H1 (cell line): ENCODE results near the gene PIP5K1B. TPM values are rescaled to one million over a fixed set of nuclear protein-coding genes. Genes with fewer than 3 reads are reported as not detected.

Experiments
- CTCF ChIA-PET: fragments of 300-600 bp; sonication (Branson Sonifier 250); formaldehyde crosslinking; loops from one replicate; lab custom pipeline; 2021; ENCODE audit not compliant: partially characterized antibody; lab: Charles Lee
- POLR2A ChIA-PET: fragments of 300-600 bp; sonication (Branson Sonifier 250); formaldehyde crosslinking; loops from one replicate; lab custom pipeline; 2021; ENCODE audit warnings: inconsistent platforms; ENCODE audit not compliant: partially characterized antibody; lab: Charles Lee
- DNase-seq, 2 experiments: peaks; one replicate each; pipeline versions ENCODE4 v3.0.0 to v3.0.0-alpha.2; 2010 to 2022; ENCODE audit warnings: low spot score in 2 of 2, low read depth in 1 of 2, mixed read lengths in 1 of 2
- FAIRE-seq: peaks from 2 replicates; lab custom pipeline; 2011; peaks lifted over from hg19 to GRCh38; lab: Jason Lieb, UNC
- H2AFZ ChIP-seq: 2 replicates; pipeline ENCODE4 v1.8.1; 2012; ENCODE audit warnings: low read length, inconsistent platforms
- H2AK5ac ChIP-seq: 2 replicates; pipeline ENCODE4 v1.6.1; 2013; ENCODE audit warnings: low read depth, low read length
- H2BK120ac ChIP-seq: replicated peaks from 2 replicates; pipeline ENCODE3; 2013; ENCODE audit warnings: low read depth, low read length, inconsistent platforms
- H2BK12ac ChIP-seq: 2 replicates; pipeline ENCODE4 v1.6.1; 2013; ENCODE audit warnings: low read depth, low read length
- H2BK15ac ChIP-seq: 2 replicates; pipeline ENCODE4 v1.6.1; 2013; ENCODE audit warnings: low read length
- H2BK20ac ChIP-seq: 2 replicates; pipeline ENCODE4 v1.6.1; 2013; ENCODE audit warnings: low read length
- H2BK5ac ChIP-seq: 2 replicates; pipeline ENCODE4 v1.6.1; 2013; ENCODE audit warnings: low read depth, low read length
- H3K14ac ChIP-seq: 2 replicates; pipeline ENCODE4 v1.6.1; 2013; ENCODE audit warnings: inconsistent platforms; ENCODE audit not compliant: insufficient read length
- H3K18ac ChIP-seq: 2 replicates; pipeline ENCODE4 v1.6.1; 2013; ENCODE audit warnings: low read length; ENCODE audit errors: extremely low read depth
- H3K23ac ChIP-seq: 2 replicates; pipeline ENCODE4 v1.6.1; 2013; ENCODE audit warnings: inconsistent platforms; ENCODE audit not compliant: insufficient read length
- H3K23me2 ChIP-seq: 2 replicates; pipeline ENCODE4 v1.6.1; 2013; ENCODE audit warnings: low read depth, low read length
- H3K27ac ChIP-seq: 2 replicates; pipeline ENCODE4 v1.6.1; 2011; ENCODE audit warnings: low read depth, low read length, inconsistent platforms
- H3K27me3 ChIP-seq, 4 experiments: replicated peaks in 1 of 4; 1 replicate in 1 of 4; 2 replicates in 3 of 4; pipeline versions ENCODE4 v1.6.1 to v1.8.1; 2011 to 2013; ENCODE audit warnings: low read length in 3 of 4, mild to moderate bottlenecking in 3 of 4, inconsistent platforms in 2 of 4, mixed read lengths in 2 of 4, moderate library complexity in 1 of 4; ENCODE audit not compliant: control insufficient read depth in 3 of 4, insufficient read depth in 3 of 4; ENCODE audit errors: extremely low read depth in 1 of 4
- H3K36me3 ChIP-seq, 4 experiments: 2 replicates each; pipeline versions ENCODE4 v1.6.1 to v1.8.1; 2011 to 2013; ENCODE audit warnings: mild to moderate bottlenecking in 4 of 4, low read length in 3 of 4, moderate library complexity in 2 of 4, control low read depth in 1 of 4, inconsistent platforms in 1 of 4; ENCODE audit not compliant: insufficient read depth in 4 of 4, control insufficient read depth in 2 of 4
- H3K4ac ChIP-seq: replicated peaks from 2 replicates; pipeline ENCODE3; 2013; ENCODE audit warnings: low read length, low read depth, mixed read lengths, inconsistent platforms; ENCODE audit not compliant: insufficient read length
- H3K4me1 ChIP-seq, 4 experiments: replicated peaks in 1 of 4; 1 replicate in 1 of 4; 2 replicates in 3 of 4; pipeline versions ENCODE4 v1.6.1 to v1.8.1; 2011 to 2013; ENCODE audit warnings: low read length in 3 of 4, inconsistent platforms in 2 of 4, mixed read lengths in 1 of 4; ENCODE audit not compliant: insufficient read depth in 4 of 4, control insufficient read depth in 3 of 4
- H3K4me2 ChIP-seq, 2 experiments: 2 replicates each; pipeline versions ENCODE4 v1.6.1 to v1.8.1; 2011 to 2013; ENCODE audit warnings: low read depth in 2 of 2, low read length in 2 of 2, control low read depth in 1 of 2, inconsistent platforms in 1 of 2, mild to moderate bottlenecking in 1 of 2; ENCODE audit not compliant: insufficient read depth in 1 of 2
- H3K4me3 ChIP-seq, 4 experiments: fragments of 200-600, 300-600 bp in 1 of 4; sonication (generic), shearing (Covaris generic), sonication (Bioruptor Twin) in 1 of 4; 2 replicates each; pipeline versions ENCODE4 v1.5.1 to v1.8.1; 2011 to 2016; ENCODE audit warnings: low read length in 4 of 4, low read depth in 3 of 4, control low read depth in 2 of 4, inconsistent platforms in 2 of 4, mild to moderate bottlenecking in 2 of 4, mixed read lengths in 1 of 4, moderate library complexity in 1 of 4; ENCODE audit not compliant: insufficient read depth in 2 of 4; ENCODE audit errors: extremely low read depth in 1 of 4
- H3K56ac ChIP-seq: replicated peaks from 2 replicates; pipeline ENCODE3; 2013; ENCODE audit warnings: low read depth, mild to moderate bottlenecking, mixed read lengths, low read length, inconsistent platforms; ENCODE audit not compliant: insufficient read length
- H3K79me1 ChIP-seq: 2 replicates; pipeline ENCODE4 v1.6.1; 2013; ENCODE audit warnings: low read depth, low read length, control low read depth
- H3K79me2 ChIP-seq, 2 experiments: 2 replicates each; pipeline versions ENCODE4 v1.6.1 to v1.8.1; 2012 to 2013; ENCODE audit warnings: low read length in 2 of 2, mild to moderate bottlenecking in 2 of 2, inconsistent platforms in 1 of 2; ENCODE audit not compliant: insufficient read depth in 2 of 2, control insufficient read depth in 1 of 2
- H3K9ac ChIP-seq, 4 experiments: replicated peaks in 1 of 4; 1 replicate in 1 of 4; 2 replicates in 3 of 4; pipeline versions ENCODE4 v1.6.1 to v1.8.1; 2011 to 2013; ENCODE audit warnings: low read depth in 3 of 4, low read length in 3 of 4, control low read depth in 2 of 4, mild to moderate bottlenecking in 2 of 4, moderate library complexity in 2 of 4, inconsistent platforms in 1 of 4; ENCODE audit errors: extremely low read depth in 1 of 4
- H3K9me3 ChIP-seq, 2 experiments: 2 replicates each; pipeline versions ENCODE4 v1.6.1 to v1.8.1; 2012 to 2013; ENCODE audit warnings: mild to moderate bottlenecking in 2 of 2, moderate library complexity in 2 of 2, control low read depth in 1 of 2, inconsistent platforms in 1 of 2, low read depth in 1 of 2, low read length in 1 of 2, mixed read lengths in 1 of 2; ENCODE audit not compliant: insufficient read depth in 2 of 2
- H4K20me1 ChIP-seq, 2 experiments: replicated peaks in 1 of 2; 2 replicates each; pipeline versions ENCODE3 to v1.8.1; 2011 to 2013; ENCODE audit warnings: inconsistent platforms in 2 of 2, low read length in 2 of 2, mild to moderate bottlenecking in 1 of 2; ENCODE audit not compliant: insufficient read depth in 2 of 2, control insufficient read depth in 1 of 2
- H4K5ac ChIP-seq: 2 replicates; pipeline ENCODE4 v1.6.1; 2013; ENCODE audit warnings: low read length, low read depth, mixed read lengths, inconsistent platforms; ENCODE audit not compliant: insufficient read length
- H4K8ac ChIP-seq: 2 replicates; pipeline ENCODE4 v1.8.0; 2013; ENCODE audit warnings: mild to moderate bottlenecking, moderate library complexity, low read length, inconsistent platforms; ENCODE audit not compliant: insufficient read depth; ENCODE audit errors: extremely low read depth
- H4K91ac ChIP-seq: replicated peaks from 2 replicates; pipeline ENCODE3; 2013; ENCODE audit warnings: low read length, mixed read lengths, inconsistent platforms; ENCODE audit not compliant: insufficient read length
- BCL11A ChIP-seq, 2 experiments: IDR thresholded peaks; one replicate each; pipeline ENCODE4 v1.6.1; 2011; ENCODE audit warnings: low read depth in 2 of 2, low read length in 2 of 2, mild to moderate bottlenecking in 2 of 2
- FOSL1 ChIP-seq: IDR thresholded peaks from 2 replicates; pipeline ENCODE4 v1.6.1; 2011; ENCODE audit warnings: mild to moderate bottlenecking, low read depth, low read length, moderate library complexity; ENCODE audit not compliant: insufficient read depth
- GABPA ChIP-seq: IDR thresholded peaks from 2 replicates; pipeline ENCODE4 v1.6.1; 2011; ENCODE audit warnings: mild to moderate bottlenecking, low read length, moderate library complexity, borderline replicate concordance; ENCODE audit not compliant: insufficient read depth
- GTF2F1 ChIP-seq: IDR thresholded peaks from 2 replicates; pipeline ENCODE4 v1.6.1; 2012; ENCODE audit warnings: low read depth, low read length, improper control_type of control experiment, borderline replicate concordance
- KDM4A ChIP-seq: IDR thresholded peaks from one replicate; pipeline ENCODE4 v1.7.1; 2012; ENCODE audit warnings: low read depth, mild to moderate bottlenecking, moderate library complexity, low read length, inconsistent platforms; ENCODE audit not compliant: severe bottlenecking
- NRF1 ChIP-seq: IDR thresholded peaks from 2 replicates; pipeline ENCODE4 v1.6.1; 2011; ENCODE audit warnings: mild to moderate bottlenecking, low read depth, low read length, improper control_type of control experiment
- SP2 ChIP-seq: IDR thresholded peaks from 2 replicates; pipeline ENCODE4 v1.6.1; 2012; ENCODE audit warnings: mild to moderate bottlenecking, low read length, inconsistent platforms
- TAF1 ChIP-seq: IDR thresholded peaks from 2 replicates; pipeline ENCODE4 v1.6.1; 2011; ENCODE audit warnings: mild to moderate bottlenecking, low read depth, low read length
- WGBS, 2 experiments: shearing (Covaris generic) in 1 of 2; methylation state at CpG; one replicate each; pipeline versions ENCODE4 v1.1.6 to v1.1.7; 2013 to 2015; ENCODE audit warnings: low lambda C conversion rate in 2 of 2, mixed read lengths in 2 of 2, inconsistent platforms in 1 of 2, low coverage in 1 of 2, missing lambda C conversion rate in 1 of 2; ENCODE audit not compliant: insufficient replicate concordance in 2 of 2, insufficient coverage in 1 of 2, insufficient read length in 1 of 2; ENCODE audit errors: extremely low coverage in 1 of 2, missing lambda C conversion rate in 1 of 2; 5-methylcytosine and 5-hydroxymethylcytosine counted together
- polyA plus RNA-seq, 7 experiments: library from polyadenylated mRNA; depleted of rRNA in 3 of 7; stranded (reverse) in 5 of 7; unstranded in 2 of 7; fragments of >200 nt in 5 of 7; fragments of 200-250 nt in 2 of 7; gene quantifications; 1 replicate in 5 of 7; 2 replicates in 1 of 7; 4 replicates in 1 of 7; pipeline versions ENCODE4 v1.2.1 to v1.2.3, GENCODE V29; 2011 to 2013; ENCODE audit warnings: missing spikeins in 2 of 7, mixed read lengths in 2 of 7
- total RNA-seq: library from RNA; stranded (reverse); fragmentation: NEBNext Ultra II Directional; extraction: Animal tissue kit (Norgen Biotek cat#: 25700); gene quantifications from 2 replicates; pipeline ENCODE4 v1.2.1, GENCODE V29; 2021
- TF ChIP-seq, protein P1 (sequence below): IDR thresholded peaks from 2 replicates; pipeline ENCODE4 v1.6.1; 2012; ENCODE audit warnings: low read length, inconsistent platforms
- TF ChIP-seq, protein P2 (sequence below): IDR thresholded peaks from 2 replicates; pipeline ENCODE4 v1.6.1; 2012; ENCODE audit warnings: inconsistent platforms

Gene PIP5K1B
- total and polyA plus RNA-seq, 2 of the 8 experiments (the other 6 are each of a cell fraction or from before 2014, with no cell fraction given) = 4.7 to 7.7 TPM

DNA sequence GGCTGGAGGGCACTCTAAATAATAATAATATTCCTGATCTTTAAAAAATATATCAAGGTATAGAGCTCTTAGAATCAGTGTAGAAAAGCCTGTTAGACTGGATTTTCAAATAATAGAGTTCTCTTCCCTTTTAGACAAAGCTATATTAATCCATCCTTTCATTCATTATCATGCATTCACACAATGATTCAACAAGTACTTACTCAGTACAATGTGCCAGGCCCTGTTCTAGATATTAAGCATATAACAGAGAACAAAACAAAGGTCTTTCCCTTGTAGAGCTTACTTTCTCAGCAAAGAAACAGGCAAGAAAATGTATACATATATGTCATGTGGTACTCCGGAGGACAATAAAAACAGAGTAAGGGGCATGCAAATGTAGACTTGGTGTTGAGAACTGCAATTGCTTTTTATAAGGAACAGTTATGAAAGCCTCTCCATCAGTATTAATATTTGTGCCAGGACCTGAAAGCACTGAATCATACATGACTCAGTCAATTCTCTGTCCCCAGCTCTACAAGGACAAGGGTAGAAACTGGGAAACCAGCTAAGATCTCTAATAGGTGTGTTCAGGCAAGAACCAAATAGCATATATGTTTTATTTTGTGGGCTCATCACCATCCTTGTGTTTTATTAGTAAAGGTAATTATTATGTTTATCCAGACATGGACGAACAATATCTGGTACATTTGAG, 72.2 kb downstream of the PIP5K1B start:
- ChIA-PET CTCF (interaction anchor here (0.6 to 1.0 kb wide), 2 partner anchors 91 to 177 kb away, joined by 3 read pairs; no protein-coding TSS in a partner anchor), POLR2A (interaction anchor here (0.7 to 1.7 kb wide), 2 partner anchors 9 to 258 kb away, joined by 3 to 4 read pairs; partner anchors contain the start of gene FXN)
- Histone ChIP-seq H3K27ac (no peak overlapping the region), H2AFZ (no peak overlapping the region), H2BK15ac (no peak overlapping the region), H2BK12ac (no peak overlapping the region), H3K4me3 (no peak overlapping the region), H4K8ac (no peak overlapping the region), H3K4ac (no peak overlapping the region), H3K14ac (no peak overlapping the region), H4K91ac (no peak overlapping the region), H3K4me2 (no peak overlapping the region), H3K9me3 (no peaks in the 10 kb centered on the region), H3K4me1 (peaks cover 0 to 7% (median 3%) of the 10 kb centered on the region in 4 experiments; a peak in 3 of 7 replicates), H3K36me3 (no peaks in the 10 kb centered on the region), H3K56ac (no peak overlapping the region), H3K18ac (no peak overlapping the region), H2BK5ac (no peak overlapping the region), H2BK20ac (no peak overlapping the region), H3K23ac (no peak overlapping the region), H4K20me1 (peaks cover 2 to 7% of the 10 kb centered on the region in 2 experiments), H2AK5ac (no peak overlapping the region), H4K5ac (no peak overlapping the region), H3K23me2 (peaks cover 9% of the 10 kb centered on the region), H3K79me2 (peaks cover 0 to 19% of the 10 kb centered on the region in 2 experiments; a peak in 2 of 4 replicates), H2BK120ac (no peak overlapping the region), H3K9ac (no peak overlapping the region), H3K79me1 (peaks cover 2% of the 10 kb centered on the region; the same call in 1 of the 2 replicates), H3K27me3 (no peaks in the 10 kb centered on the region)
- FAIRE-seq (no peak), DNase-seq (no peak)
- WGBS, 2 experiments = 95% methylated on average over 2 of the region's 2 CpGs; no CpG with 5 or more reads in 1 of the 2 experiments
- TF ChIP-seq KDM4A (no peak), GTF2F1 (no peak), SP2 (no peak), NRF1 (no peak), TAF1 (no peak), FOSL1 (no peak), GABPA (no peak), BCL11A (IDR thresholded peaks at IDR 0.05; ENCODE audit: low read depth in 2 of 2, low read length in 2 of 2) (no peak)
- TF ChIP-seq, protein P1, sequence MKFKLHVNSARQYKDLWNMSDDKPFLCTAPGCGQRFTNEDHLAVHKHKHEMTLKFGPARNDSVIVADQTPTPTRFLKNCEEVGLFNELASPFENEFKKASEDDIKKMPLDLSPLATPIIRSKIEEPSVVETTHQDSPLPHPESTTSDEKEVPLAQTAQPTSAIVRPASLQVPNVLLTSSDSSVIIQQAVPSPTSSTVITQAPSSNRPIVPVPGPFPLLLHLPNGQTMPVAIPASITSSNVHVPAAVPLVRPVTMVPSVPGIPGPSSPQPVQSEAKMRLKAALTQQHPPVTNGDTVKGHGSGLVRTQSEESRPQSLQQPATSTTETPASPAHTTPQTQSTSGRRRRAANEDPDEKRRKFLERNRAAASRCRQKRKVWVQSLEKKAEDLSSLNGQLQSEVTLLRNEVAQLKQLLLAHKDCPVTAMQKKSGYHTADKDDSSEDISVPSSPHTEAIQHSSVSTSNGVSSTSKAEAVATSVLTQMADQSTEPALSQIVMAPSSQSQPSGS = no peak
- TF ChIP-seq, protein P2, sequence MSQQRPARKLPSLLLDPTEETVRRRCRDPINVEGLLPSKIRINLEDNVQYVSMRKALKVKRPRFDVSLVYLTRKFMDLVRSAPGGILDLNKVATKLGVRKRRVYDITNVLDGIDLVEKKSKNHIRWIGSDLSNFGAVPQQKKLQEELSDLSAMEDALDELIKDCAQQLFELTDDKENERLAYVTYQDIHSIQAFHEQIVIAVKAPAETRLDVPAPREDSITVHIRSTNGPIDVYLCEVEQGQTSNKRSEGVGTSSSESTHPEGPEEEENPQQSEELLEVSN = no peak
